Spleen (tissue), 11 donors: Measurements from ENCODE around the gene IL17C. TPM values are rescaled to one million over a fixed set of nuclear protein-coding genes. Genes with fewer than 3 reads are reported as not detected.

Experiments
- DNase-seq: peaks from one replicate; pipeline ENCODE4 v3.0.0-alpha.2; 2020
- H3K27ac ChIP-seq, 8 donors: fragments of 200-600 bp; sonication (generic) in 7 of 8; 1 replicate in 4 of 8; 2 replicates in 4 of 8; pipeline versions ENCODE4 v1.5.0 to v1.8.0; 2016 to 2021; ENCODE audit warnings: inconsistent platforms in 4 of 8, mild to moderate bottlenecking in 4 of 8, moderate library complexity in 1 of 8
- H3K27me3 ChIP-seq, 7 donors: fragments of 200-600 bp; sonication (generic) in 6 of 7; replicated peaks in 1 of 7; 1 replicate in 4 of 7; 2 replicates in 3 of 7; pipeline versions ENCODE4 v1.5.0 to v1.8.0; 2016 to 2021; ENCODE audit warnings: inconsistent platforms in 3 of 7, mild to moderate bottlenecking in 1 of 7
- H3K36me3 ChIP-seq, 6 donors: fragments of 200-600 bp; sonication (generic) in 5 of 6; 1 replicate in 4 of 6; 2 replicates in 2 of 6; pipeline versions ENCODE4 v1.5.0 to v1.8.0; 2016 to 2021; ENCODE audit warnings: inconsistent platforms in 2 of 6
- H3K4me1 ChIP-seq, 6 donors: fragments of 200-600 bp; sonication (generic) in 5 of 6; 1 replicate in 3 of 6; 2 replicates in 3 of 6; pipeline versions ENCODE4 v1.5.0 to v1.8.0; 2016 to 2021; ENCODE audit warnings: inconsistent platforms in 3 of 6
- H3K4me3 ChIP-seq, 8 donors: fragments of 200-600 bp; sonication (generic) in 7 of 8; 1 replicate in 4 of 8; 2 replicates in 4 of 8; pipeline versions ENCODE4 v1.5.0 to v1.8.0; 2016 to 2021; ENCODE audit warnings: inconsistent platforms in 4 of 8, mild to moderate bottlenecking in 4 of 8, moderate library complexity in 2 of 8
- H3K9me3 ChIP-seq, 8 donors: fragments of 200-600 bp; sonication (generic) in 7 of 8; 1 replicate in 4 of 8; 2 replicates in 4 of 8; pipeline versions ENCODE4 v1.5.0 to v1.8.0; 2016 to 2021; ENCODE audit warnings: inconsistent platforms in 4 of 8
- POLR2A ChIP-seq, 3 donors: fragments of 450-650 bp; IDR thresholded peaks; one replicate each; pipeline ENCODE4 v1.5.1; 2017; ENCODE audit warnings: antibody characterized with exemption in 3 of 3, mild to moderate bottlenecking in 1 of 3
- POLR2AphosphoS5 ChIP-seq, 3 donors: sonication (generic); formaldehyde crosslinking; IDR thresholded peaks; one replicate each; pipeline ENCODE4 v1.5.1; 2017; ENCODE audit warnings: antibody characterized with exemption in 3 of 3
- WGBS, 5 donors: extraction: QIAGEN DNeasy Blood & Tissue Kit in 3 of 5; methylation state at CpG; one replicate each; pipeline versions ENCODE4 v1.1.5 to v1.1.7; 2013 to 2018; 5-methylcytosine and 5-hydroxymethylcytosine counted together
- intact Hi-C: fragments of 100-400 bp; cut with DNase I; formaldehyde crosslinking; loops from one replicate; pipeline ENCODE4 v1.15.0; 2023; ENCODE audit warnings: low total_unique reads
- polyA plus RNA-seq, 3 donors: library from polyadenylated mRNA; stranded (reverse); fragments of 200-250 nt; gene quantifications; one replicate each; pipeline ENCODE4 v1.2.1, GENCODE V29; 2013
- total RNA-seq, 7 donors: library from RNA; depleted of rRNA in 3 of 7; stranded (reverse); fragments of >200 nt in 3 of 7; fragmentation: NEBNext Ultra II Directional in 4 of 7; extraction: Animal tissue kit (Norgen Biotek cat#: 25700) in 4 of 7; gene quantifications; one replicate each; pipeline versions ENCODE4 v1.1.0 to v1.2.1, GENCODE V29; 2016 to 2021
- TF ChIP-seq, protein P1 (sequence below), 11 experiments: fragments of 200-600 bp in 7 of 11; fragments of 450-650 bp in 4 of 11; sonication (generic) in 4 of 11; IDR thresholded peaks in 8 of 11; conservative IDR thresholded peaks in 3 of 11; 1 replicate in 7 of 11; 2 replicates in 4 of 11; pipeline versions ENCODE4 v1.4.0 to v1.8.0; 2016 to 2021; ENCODE audit warnings: antibody characterized with exemption in 11 of 11, inconsistent platforms in 4 of 11, mild to moderate bottlenecking in 1 of 11
- donor health status: healthy with polysubstance abuse.
- donor health status: DM: no; HTN: no; CAD: no; lungs with moderate emphysema.
- donor health status: DM: no; HTN: no; CAD: no.
- donor health status: Bipolar disorder and iron deficiency.
- donor health status: healthy.
- donor health status: DM: no; HTN: no; CAD: no.
- donor health status: DM: yes; HTN: yes; CAD: no.

Gene IL17C
- total and polyA plus RNA-seq, 10 donors: 0.39 to 1.2 (median 0.64) TPM; not detected in 5

DNA sequence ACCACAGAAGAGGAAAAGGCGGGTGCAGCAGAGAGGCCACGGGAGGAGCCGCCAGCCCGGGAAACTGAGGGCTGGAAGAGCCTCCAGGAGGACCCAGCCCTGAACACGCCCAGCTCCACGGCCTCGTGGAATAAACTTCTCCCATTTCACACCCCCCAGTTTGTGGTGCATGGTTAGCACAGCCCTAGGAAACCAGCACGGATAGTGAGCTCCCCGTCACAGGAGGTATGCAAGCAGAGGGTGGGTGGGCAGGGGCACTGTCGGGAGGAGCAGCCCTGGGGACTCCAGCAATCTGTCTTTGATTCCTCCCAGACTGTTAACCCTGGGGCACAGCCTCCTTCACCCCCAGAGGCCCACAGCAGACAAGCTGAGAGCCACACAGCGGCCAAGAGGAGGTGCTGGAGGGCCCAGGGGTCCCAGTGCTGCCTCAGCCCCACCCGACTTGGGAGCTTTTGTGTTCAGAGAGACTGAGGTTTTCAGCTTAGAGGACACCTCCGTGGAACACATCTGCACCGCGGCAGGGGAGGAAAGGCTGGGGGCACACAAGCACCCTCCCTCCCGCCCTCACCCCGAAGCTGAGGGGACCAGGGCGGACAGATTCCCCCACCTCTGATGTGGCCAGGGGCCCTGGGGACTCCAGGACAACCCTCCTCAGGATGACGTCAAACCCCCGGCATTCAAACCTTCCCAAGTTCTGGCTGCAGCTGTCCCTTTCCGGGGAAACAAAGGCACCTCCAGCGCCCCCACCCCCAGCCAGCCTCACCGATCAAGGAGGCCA lies 1.7 kb upstream of the IL17C start:
- H3K27me3 ChIP-seq: peaks cover 0 to 48% (median 35%) of the 10 kb centered on the region in 7 donors
- H3K9me3 ChIP-seq: no peaks in the 10 kb centered on the region
- 57 to 71% (median 66%) methylated on average over 16 to 23 of the region's 23 CpGs for WGBS, 5 donors
- no peak for TF ChIP-seq POLR2AphosphoS5 (IDR thresholded peaks at IDR 0.05)
- TF ChIP-seq, protein P1, sequence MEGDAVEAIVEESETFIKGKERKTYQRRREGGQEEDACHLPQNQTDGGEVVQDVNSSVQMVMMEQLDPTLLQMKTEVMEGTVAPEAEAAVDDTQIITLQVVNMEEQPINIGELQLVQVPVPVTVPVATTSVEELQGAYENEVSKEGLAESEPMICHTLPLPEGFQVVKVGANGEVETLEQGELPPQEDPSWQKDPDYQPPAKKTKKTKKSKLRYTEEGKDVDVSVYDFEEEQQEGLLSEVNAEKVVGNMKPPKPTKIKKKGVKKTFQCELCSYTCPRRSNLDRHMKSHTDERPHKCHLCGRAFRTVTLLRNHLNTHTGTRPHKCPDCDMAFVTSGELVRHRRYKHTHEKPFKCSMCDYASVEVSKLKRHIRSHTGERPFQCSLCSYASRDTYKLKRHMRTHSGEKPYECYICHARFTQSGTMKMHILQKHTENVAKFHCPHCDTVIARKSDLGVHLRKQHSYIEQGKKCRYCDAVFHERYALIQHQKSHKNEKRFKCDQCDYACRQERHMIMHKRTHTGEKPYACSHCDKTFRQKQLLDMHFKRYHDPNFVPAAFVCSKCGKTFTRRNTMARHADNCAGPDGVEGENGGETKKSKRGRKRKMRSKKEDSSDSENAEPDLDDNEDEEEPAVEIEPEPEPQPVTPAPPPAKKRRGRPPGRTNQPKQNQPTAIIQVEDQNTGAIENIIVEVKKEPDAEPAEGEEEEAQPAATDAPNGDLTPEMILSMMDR (IDR thresholded peaks at IDR 0.05 in 8 of 11, conservative IDR thresholded peaks at IDR 0.05 in 3 of 11): no peak
- TF ChIP-seq POLR2A (IDR thresholded peaks at IDR 0.05): no peak
- H3K4me1 ChIP-seq: peaks cover 7 to 91% (median 65%) of the 10 kb centered on the region in 6 donors
- no peak overlapping the region for H3K4me3 ChIP-seq
- H3K27ac ChIP-seq: peak overlapping the region in 5 of 8 donors; percentile 18 to 94 (median 46)
- intact Hi-C loops: no loop called here
- peak; percentile 83 for DNase-seq
- peaks cover 0 to 18% (median 10%) of the 10 kb centered on the region in 6 donors for H3K36me3 ChIP-seq

DNA sequence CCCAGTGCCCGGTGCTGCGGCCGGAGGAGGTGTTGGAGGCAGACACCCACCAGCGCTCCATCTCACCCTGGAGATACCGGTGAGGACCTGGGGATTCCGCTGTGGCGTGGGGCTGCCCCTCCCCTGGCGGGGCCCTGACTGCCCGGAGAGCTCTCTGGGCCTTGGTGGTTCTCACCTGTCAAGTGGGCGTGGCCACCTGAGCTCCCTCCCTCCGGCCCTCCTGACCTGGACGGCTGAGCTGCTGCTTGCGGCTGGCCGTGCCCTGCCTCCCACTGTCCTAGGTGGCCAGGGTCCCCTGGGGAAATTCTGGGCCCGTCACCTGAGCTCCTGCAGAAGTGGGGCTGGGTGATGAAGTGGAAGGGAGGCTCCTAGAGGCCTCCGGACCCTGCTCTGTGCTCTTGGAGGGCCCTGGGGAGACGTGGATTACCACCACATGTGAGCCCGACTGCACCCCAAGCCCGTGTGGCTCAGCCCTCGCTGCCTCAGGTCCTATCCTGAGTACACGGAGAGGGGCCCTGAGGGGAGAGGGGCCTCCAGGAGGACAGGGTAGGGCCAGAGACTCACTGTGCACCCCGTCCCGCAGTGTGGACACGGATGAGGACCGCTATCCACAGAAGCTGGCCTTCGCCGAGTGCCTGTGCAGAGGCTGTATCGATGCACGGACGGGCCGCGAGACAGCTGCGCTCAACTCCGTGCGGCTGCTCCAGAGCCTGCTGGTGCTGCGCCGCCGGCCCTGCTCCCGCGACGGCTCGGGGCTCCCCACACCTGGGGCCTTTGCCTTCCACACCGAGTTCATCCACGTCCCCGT lies 1.1 kb downstream of the IL17C start:
- H3K27me3 ChIP-seq: peaks cover 0 to 48% (median 35%) of the 10 kb centered on the region in 7 donors
- TF ChIP-seq POLR2A (IDR thresholded peaks at IDR 0.05): no peak
- TF ChIP-seq POLR2AphosphoS5 (IDR thresholded peaks at IDR 0.05): peak; percentile 25 to 77 (median 51)
- TF ChIP-seq, protein P1 (IDR thresholded peaks at IDR 0.05 in 8 of 11, conservative IDR thresholded peaks at IDR 0.05 in 3 of 11): no peak
- H3K27ac ChIP-seq: no peak overlapping the region
- 23 to 44% (median 31%) methylated on average over 10 to 45 of the region's 45 CpGs for WGBS, 5 donors
- peaks cover 0 to 96% (median 60%) of the 10 kb centered on the region in 6 donors for H3K4me1 ChIP-seq
- intact Hi-C loops: no loop called here
- H3K9me3 ChIP-seq: no peaks in the 10 kb centered on the region
- H3K36me3 ChIP-seq: peaks cover 0 to 26% (median 19%) of the 10 kb centered on the region in 6 donors
- DNase-seq: no peak
- H3K4me3 ChIP-seq: peak overlapping the region in 1 of 8 donors; percentile 30

DNA sequence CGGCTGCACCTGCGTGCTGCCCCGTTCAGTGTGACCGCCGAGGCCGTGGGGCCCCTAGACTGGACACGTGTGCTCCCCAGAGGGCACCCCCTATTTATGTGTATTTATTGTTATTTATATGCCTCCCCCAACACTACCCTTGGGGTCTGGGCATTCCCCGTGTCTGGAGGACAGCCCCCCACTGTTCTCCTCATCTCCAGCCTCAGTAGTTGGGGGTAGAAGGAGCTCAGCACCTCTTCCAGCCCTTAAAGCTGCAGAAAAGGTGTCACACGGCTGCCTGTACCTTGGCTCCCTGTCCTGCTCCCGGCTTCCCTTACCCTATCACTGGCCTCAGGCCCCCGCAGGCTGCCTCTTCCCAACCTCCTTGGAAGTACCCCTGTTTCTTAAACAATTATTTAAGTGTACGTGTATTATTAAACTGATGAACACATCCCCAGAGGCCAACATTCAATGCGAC lies 1.7 kb downstream of the IL17C start:
- H3K4me1 ChIP-seq: peaks cover 0 to 96% (median 54%) of the 10 kb centered on the region in 6 donors
- 40 to 58% (median 47%) methylated on average over 13 of the region's 13 CpGs for WGBS, 5 donors
- H3K4me3 ChIP-seq: peak overlapping the region in 1 of 8 donors; percentile 30
- intact Hi-C loops: no loop called here
- peaks cover 0 to 32% (median 24%) of the 10 kb centered on the region in 6 donors for H3K36me3 ChIP-seq
- no peak for TF ChIP-seq POLR2AphosphoS5 (IDR thresholded peaks at IDR 0.05)
- TF ChIP-seq, protein P1 (IDR thresholded peaks at IDR 0.05 in 8 of 11, conservative IDR thresholded peaks at IDR 0.05 in 3 of 11): no peak
- TF ChIP-seq POLR2A (IDR thresholded peaks at IDR 0.05): no peak
- no peaks in the 10 kb centered on the region for H3K9me3 ChIP-seq
- peaks cover 0 to 48% (median 35%) of the 10 kb centered on the region in 7 donors for H3K27me3 ChIP-seq
- H3K27ac ChIP-seq: peak overlapping the region in 1 of 8 donors; percentile 17
- no peak for DNase-seq
